GM12878 (cell line): ENCODE measurements around the gene TULP1. TPM values are rescaled to one million over a fixed set of nuclear protein-coding genes. Genes with fewer than 3 reads are reported as not detected.

Source experiments
- BACH1 ChIP-seq: fragments of 450-650 bp; IDR thresholded peaks from 2 replicates; pipeline ENCODE4 v1.6.1; 2017; ENCODE audit warnings: mild to moderate bottlenecking, borderline replicate concordance
- MEF2B ChIP-seq: fragments of 450-650 bp; IDR thresholded peaks from 2 replicates; pipeline ENCODE4 v1.6.1; 2018; ENCODE audit warnings: mild to moderate bottlenecking, moderate library complexity; ENCODE audit not compliant: partially characterized antibody, poor library complexity, severe bottlenecking
- MYB ChIP-seq: fragments of 150-350 bp; IDR thresholded peaks from 2 replicates; pipeline ENCODE4 v1.6.1; 2014; ENCODE audit warnings: mild to moderate bottlenecking, low read depth, low read length, borderline replicate concordance
- NBN ChIP-seq: fragments of 450-650 bp; IDR thresholded peaks from 2 replicates; pipeline ENCODE4 v1.6.1; 2016
- NR2F1 ChIP-seq: fragments of 450-650 bp; conservative IDR thresholded peaks from 2 replicates; pipeline ENCODE4 v1.6.1; 2017; ENCODE audit warnings: mild to moderate bottlenecking
- PAX5 ChIP-seq: IDR thresholded peaks from 2 replicates; pipeline ENCODE4 v1.6.1; 2011; ENCODE audit warnings: low read depth, low read length, borderline replicate concordance
- SIX5 ChIP-seq: IDR thresholded peaks from 2 replicates; pipeline ENCODE4 v1.6.1; 2011; ENCODE audit warnings: mild to moderate bottlenecking, low read depth, low read length, moderate library complexity; ENCODE audit not compliant: severe bottlenecking
- SMAD1 ChIP-seq: fragments of 450-650 bp; IDR thresholded peaks from 2 replicates; pipeline ENCODE4 v1.6.1; 2018; ENCODE audit warnings: mild to moderate bottlenecking, low read depth; ENCODE audit not compliant: partially characterized antibody
- ZBTB11 ChIP-seq: fragments of 450-650 bp; formaldehyde crosslinking; IDR thresholded peaks from 2 replicates; pipeline ENCODE4 v1.5.0; 2022; ENCODE audit warnings: mild to moderate bottlenecking, missing genetic modification characterization
- ZNF592 ChIP-seq: fragments of 450-650 bp; IDR thresholded peaks from 2 replicates; pipeline ENCODE4 v1.6.1; 2017; ENCODE audit warnings: mild to moderate bottlenecking, moderate library complexity
- polyA plus RNA-seq, 11 experiments: library from polyadenylated mRNA; depleted of rRNA in 4 of 11; unstranded in 6 of 11; stranded (reverse) in 5 of 11; fragments of >200 nt; fragmentation: Nextera tagmentation in 4 of 11; fragmentation: Illumina TruSeq in 1 of 11; extraction: Ambion mirVana in 4 of 11; extraction: Trizol in 1 of 11; gene quantifications; 1 replicate in 1 of 11; 2 replicates in 10 of 11; pipeline versions ENCODE4 v1.2.1 to v1.2.3, GENCODE V29; 2011 to 2016; ENCODE audit warnings: inconsistent platforms in 2 of 11, missing spikeins in 2 of 11, low read depth in 1 of 11
- total RNA-seq, 4 experiments: library from RNA; depleted of rRNA in 3 of 4; stranded (reverse); fragments of >200 nt in 3 of 4; fragmentation: Illumina TruSeq in 1 of 4; extraction: Trizol in 1 of 4; gene quantifications; 2 replicates each; pipeline versions ENCODE4 v1.2.1 to v1.2.3, GENCODE V29; 2013 to 2021

The TULP1 gene
- total and polyA plus RNA-seq, 10 of the 15 experiments (the other 5 are each of a cell fraction or from before 2014, with no cell fraction given), result not detected

- TF ChIP-seq ZBTB11 (CRISPR knock-in tag), result no peak
- no peak for TF ChIP-seq MYB
- no peak for TF ChIP-seq BACH1
- TF ChIP-seq NBN, result no peak
- no peak for TF ChIP-seq SMAD1
- TF ChIP-seq PAX5, result no peak
- no peak for TF ChIP-seq ZNF592
- no peak for TF ChIP-seq SIX5
- TF ChIP-seq NR2F1, result no peak
- TF ChIP-seq MEF2B, result no peak
These were observed 17.2 kb downstream of the TULP1 start (continued) for GRCh38 chr6:35495258-35496035.
